ENCODE data around the gene DNAI1.

The DNAI1 gene

DNA sequence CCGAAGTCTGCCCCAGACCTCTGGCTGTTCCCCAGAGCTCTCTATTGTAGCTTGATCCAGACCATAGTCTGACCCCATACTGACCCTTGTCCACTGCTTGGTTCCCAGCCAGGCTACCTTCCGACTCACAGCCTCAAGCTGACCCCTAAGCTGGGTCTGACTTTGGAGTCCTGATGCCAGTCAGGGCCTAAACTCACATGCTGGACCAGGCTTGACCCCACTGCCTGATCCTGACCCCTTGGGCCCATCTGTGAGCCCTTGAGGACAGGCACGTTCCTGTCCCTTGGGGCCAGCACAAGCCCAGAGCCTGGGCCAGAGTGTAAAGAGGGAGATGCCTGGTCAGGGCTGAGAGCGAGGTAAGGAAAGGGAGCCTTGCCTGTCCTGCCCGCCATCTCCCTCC lies 96.9 kb downstream of the DNAI1 start:
- ATAC-seq (ENCODE audit: insufficient read depth, low read depth) (no peak), DNase-seq (no peak)
- Histone ChIP-seq H3K4me3 (ENCODE audit: low read depth in 1 of 2, low read length in 2 of 2) (no peak overlapping the region), H3K36me3 (ENCODE audit: insufficient read depth, low read length) (no peaks in the 10 kb centered on the region), H3K4me2 (ENCODE audit: insufficient read depth, low read length) (no peak overlapping the region), H3K9ac (ENCODE audit: low read depth, low read length) (no peak overlapping the region), H3K27me3 (ENCODE audit: insufficient read depth, low read length, poor library complexity) (peaks cover 2% of the 10 kb centered on the region), H3K79me2 (ENCODE audit: insufficient read depth, low read length) (no peaks in the 10 kb centered on the region), H2AFZ (ENCODE audit: low read depth, low read length) (no peak overlapping the region), H4K20me1 (ENCODE audit: insufficient read depth, low read length) (no peaks in the 10 kb centered on the region), H3K4me1 (ENCODE audit: insufficient read depth, low read length) (no peaks in the 10 kb centered on the region), H3K27ac (ENCODE audit: low read length) (no peak overlapping the region), H3K9me3 (ENCODE audit: insufficient read depth, low read length, severe bottlenecking) (no peaks in the 10 kb centered on the region)
- TF ChIP-seq EZH2 (IDR thresholded peaks at IDR 0.05; ENCODE audit: borderline replicate concordance, low read depth, low read length, severe bottlenecking), result no peak
- TF ChIP-seq, protein P1, sequence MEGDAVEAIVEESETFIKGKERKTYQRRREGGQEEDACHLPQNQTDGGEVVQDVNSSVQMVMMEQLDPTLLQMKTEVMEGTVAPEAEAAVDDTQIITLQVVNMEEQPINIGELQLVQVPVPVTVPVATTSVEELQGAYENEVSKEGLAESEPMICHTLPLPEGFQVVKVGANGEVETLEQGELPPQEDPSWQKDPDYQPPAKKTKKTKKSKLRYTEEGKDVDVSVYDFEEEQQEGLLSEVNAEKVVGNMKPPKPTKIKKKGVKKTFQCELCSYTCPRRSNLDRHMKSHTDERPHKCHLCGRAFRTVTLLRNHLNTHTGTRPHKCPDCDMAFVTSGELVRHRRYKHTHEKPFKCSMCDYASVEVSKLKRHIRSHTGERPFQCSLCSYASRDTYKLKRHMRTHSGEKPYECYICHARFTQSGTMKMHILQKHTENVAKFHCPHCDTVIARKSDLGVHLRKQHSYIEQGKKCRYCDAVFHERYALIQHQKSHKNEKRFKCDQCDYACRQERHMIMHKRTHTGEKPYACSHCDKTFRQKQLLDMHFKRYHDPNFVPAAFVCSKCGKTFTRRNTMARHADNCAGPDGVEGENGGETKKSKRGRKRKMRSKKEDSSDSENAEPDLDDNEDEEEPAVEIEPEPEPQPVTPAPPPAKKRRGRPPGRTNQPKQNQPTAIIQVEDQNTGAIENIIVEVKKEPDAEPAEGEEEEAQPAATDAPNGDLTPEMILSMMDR (IDR thresholded peaks at IDR 0.05; ENCODE audit: borderline replicate concordance, extremely low read depth, low read length, poor library complexity, severe bottlenecking), result no peak

DNA sequence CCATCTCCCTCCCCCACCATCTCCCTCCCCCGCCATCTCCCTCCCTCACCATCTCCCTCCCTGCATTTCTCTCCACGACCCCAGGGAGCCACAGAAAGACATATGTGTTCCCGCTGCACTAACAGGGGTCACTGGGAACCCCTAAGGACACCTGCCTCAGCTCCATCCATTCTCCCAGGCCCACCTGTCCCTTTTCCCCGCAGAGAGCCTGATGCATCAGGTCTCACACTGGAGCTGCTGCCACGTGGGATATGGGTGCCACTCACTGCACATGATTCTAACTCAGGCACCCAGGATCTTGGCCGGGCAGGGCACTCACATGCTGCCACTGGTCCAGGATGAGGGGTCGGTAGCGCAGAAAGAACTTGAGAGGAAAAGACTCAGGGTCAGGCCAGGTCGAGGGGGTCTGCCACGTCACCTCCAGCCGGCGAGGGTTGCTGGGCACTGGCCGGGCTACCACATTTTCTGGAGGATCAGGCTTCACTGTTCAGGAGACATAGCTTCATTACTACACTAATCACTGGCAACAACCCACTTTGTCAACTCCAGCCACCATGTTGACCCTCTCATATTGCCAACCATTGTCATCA lies 97.4 kb downstream of the DNAI1 start:
- ATAC-seq (ENCODE audit: insufficient read depth, low read depth) (no peak), DNase-seq (no peak)
- H4K20me1 ChIP-seq (ENCODE audit: insufficient read depth, low read length), result no peaks in the 10 kb centered on the region
- H3K79me2 ChIP-seq (ENCODE audit: insufficient read depth, low read length), result no peaks in the 10 kb centered on the region
- H3K27ac ChIP-seq (ENCODE audit: low read length), result no peak overlapping the region
- H3K4me2 ChIP-seq (ENCODE audit: insufficient read depth, low read length), result no peak overlapping the region
- H3K9me3 ChIP-seq (ENCODE audit: insufficient read depth, low read length, severe bottlenecking), result no peaks in the 10 kb centered on the region
- no peak overlapping the region for H3K9ac ChIP-seq (ENCODE audit: low read depth, low read length)
- no peak overlapping the region for H3K4me3 ChIP-seq (ENCODE audit: low read depth in 1 of 2, low read length in 2 of 2)
- H2AFZ ChIP-seq (ENCODE audit: low read depth, low read length), result no peak overlapping the region
- TF ChIP-seq, protein P1 (IDR thresholded peaks at IDR 0.05; ENCODE audit: borderline replicate concordance, extremely low read depth, low read length, poor library complexity, severe bottlenecking), result no peak
- no peak for TF ChIP-seq EZH2 (IDR thresholded peaks at IDR 0.05; ENCODE audit: borderline replicate concordance, low read depth, low read length, severe bottlenecking)
- no peaks in the 10 kb centered on the region for H3K36me3 ChIP-seq (ENCODE audit: insufficient read depth, low read length)
- H3K4me1 ChIP-seq (ENCODE audit: insufficient read depth, low read length), result no peaks in the 10 kb centered on the region
- H3K27me3 ChIP-seq (ENCODE audit: insufficient read depth, low read length, poor library complexity), result peaks cover 2% of the 10 kb centered on the region

DNA sequence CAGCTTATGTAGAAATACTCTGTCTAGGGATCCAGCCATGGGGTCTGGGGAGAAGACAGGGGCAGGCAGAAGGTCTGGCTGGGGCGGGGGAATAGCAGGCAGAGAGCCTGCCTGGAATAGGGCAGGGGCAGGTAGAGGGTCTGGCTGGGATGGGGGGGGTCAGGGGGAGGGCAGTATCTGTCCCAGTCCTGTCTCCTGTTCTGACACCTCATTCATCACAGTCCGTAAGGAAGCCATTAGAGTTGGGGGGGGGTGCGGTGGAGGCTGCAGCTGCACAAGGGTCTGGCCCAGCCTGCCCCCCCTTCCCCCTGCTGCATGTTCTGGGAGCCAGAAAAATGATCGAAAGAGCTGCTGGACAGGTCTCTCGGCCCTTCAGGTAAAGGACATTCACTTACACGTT lies 98.3 kb downstream of the DNAI1 start:
- no peaks in the 10 kb centered on the region for H3K36me3 ChIP-seq (ENCODE audit: insufficient read depth, low read length)
- H3K4me2 ChIP-seq (ENCODE audit: insufficient read depth, low read length), result no peak overlapping the region
- no peak for TF ChIP-seq EZH2 (IDR thresholded peaks at IDR 0.05; ENCODE audit: borderline replicate concordance, low read depth, low read length, severe bottlenecking)
- TF ChIP-seq, protein P1 (IDR thresholded peaks at IDR 0.05; ENCODE audit: borderline replicate concordance, extremely low read depth, low read length, poor library complexity, severe bottlenecking), result no peak
- ATAC-seq (ENCODE audit: insufficient read depth, low read depth) (no peak), DNase-seq (no peak)
- H3K27me3 ChIP-seq (ENCODE audit: insufficient read depth, low read length, poor library complexity), result peaks cover 2% of the 10 kb centered on the region
- no peak overlapping the region for H3K27ac ChIP-seq (ENCODE audit: low read length)
- peaks cover under 1% of the 10 kb centered on the region for H3K9me3 ChIP-seq (ENCODE audit: insufficient read depth, low read length, severe bottlenecking)
- no peak overlapping the region for H3K4me3 ChIP-seq (ENCODE audit: low read depth in 1 of 2, low read length in 2 of 2)
- no peaks in the 10 kb centered on the region for H3K79me2 ChIP-seq (ENCODE audit: insufficient read depth, low read length)
- H2AFZ ChIP-seq (ENCODE audit: low read depth, low read length), result no peak overlapping the region
- no peaks in the 10 kb centered on the region for H4K20me1 ChIP-seq (ENCODE audit: insufficient read depth, low read length)
- no peaks in the 10 kb centered on the region for H3K4me1 ChIP-seq (ENCODE audit: insufficient read depth, low read length)
- no peak overlapping the region for H3K9ac ChIP-seq (ENCODE audit: low read depth, low read length)

Data from DND-41 (cell line).